Mucosa of rectum (tissue), 2 donors: ENCODE measurements around the gene DBF4.
A peak's percentile ranks its signal among the peaks of the same experiment; 100 is the strongest.
"Not testable (repeated sequence)": the region's sequence is repeated elsewhere in the genome, so short reads cannot be mapped to it uniquely, and the experiment has no call there.

Experiments used
- H3K27ac ChIP-seq, 2 donors: one replicate each; pipeline ENCODE4 v1.7.0; 2013; ENCODE audit warnings: inconsistent platforms in 2 of 2, low read depth in 2 of 2, low read length in 2 of 2
- H3K27me3 ChIP-seq, 2 donors: one replicate each; pipeline ENCODE4 v1.7.0; 2013; ENCODE audit warnings: low read length in 2 of 2; ENCODE audit not compliant: control insufficient read depth in 2 of 2, insufficient read depth in 2 of 2
- H3K36me3 ChIP-seq, 2 donors: one replicate each; pipeline ENCODE4 v1.7.0; 2013; ENCODE audit warnings: low read length in 2 of 2; ENCODE audit not compliant: control insufficient read depth in 2 of 2, insufficient read depth in 2 of 2
- H3K4me1 ChIP-seq, 2 donors: one replicate each; pipeline ENCODE4 v1.7.0; 2013; ENCODE audit warnings: low read length in 2 of 2, mild to moderate bottlenecking in 1 of 2; ENCODE audit not compliant: control insufficient read depth in 2 of 2, insufficient read depth in 2 of 2
- H3K4me3 ChIP-seq, 2 donors: one replicate each; pipeline ENCODE4 v1.7.0; 2013; ENCODE audit warnings: low read length in 2 of 2
- H3K9ac ChIP-seq, 2 donors: one replicate each; pipeline ENCODE4 v1.7.0; 2013; ENCODE audit warnings: low read length in 2 of 2, low read depth in 1 of 2, mild to moderate bottlenecking in 1 of 2
- H3K9me3 ChIP-seq, 2 donors: one replicate each; pipeline ENCODE4 v1.7.0; 2013; ENCODE audit warnings: low read length in 2 of 2; ENCODE audit not compliant: control insufficient read depth in 2 of 2
- donor health status: healthy.
- donor health status: Normal muscosa, but diverticular disease.

The DBF4 gene

GRCh38 chr7:87866089-87866488, 10.2 kb upstream of the DBF4 start:
- Histone ChIP-seq H3K27ac (no peak overlapping the region), H3K27me3 (no peaks in the 10 kb centered on the region), H3K36me3 (peaks cover 0 to 18% of the 10 kb centered on the region in 2 donors), H3K9ac (no peak overlapping the region), H3K9me3 (peaks cover 3 to 15% of the 10 kb centered on the region in 2 donors), H3K4me1 (no peaks in the 10 kb centered on the region), H3K4me3 (no peak overlapping the region)

GRCh38 chr7:87866533-87866932, 9.8 kb upstream of the DBF4 start:
- not testable (repeated sequence) for H3K4me3 ChIP-seq, H3K4me1 ChIP-seq, H3K27ac ChIP-seq, H3K27me3 ChIP-seq, H3K9ac ChIP-seq
- Histone ChIP-seq H3K36me3 (peaks cover 0 to 20% of the 10 kb centered on the region in 2 donors), H3K9me3 (peaks cover 3 to 15% of the 10 kb centered on the region in 2 donors)

- no peaks in the 10 kb centered on the region for H3K27me3 ChIP-seq
- H3K9me3 ChIP-seq: peaks cover 3 to 15% of the 10 kb centered on the region in 2 donors
- H3K4me1 ChIP-seq: peaks cover 9 to 13% of the 10 kb centered on the region in 2 donors
- H3K9ac ChIP-seq: no peak overlapping the region
- H3K36me3 ChIP-seq: peaks cover 0 to 19% of the 10 kb centered on the region in 2 donors
- H3K27ac ChIP-seq: no peak overlapping the region
- H3K4me3 ChIP-seq: no peak overlapping the region
Measured at GRCh38 chr7:87870471-87870870, 5.8 kb upstream of the DBF4 start.

GRCh38 chr7:87872346-87872745, 3.9 kb upstream of the DBF4 start:
- H3K27me3 ChIP-seq: no peaks in the 10 kb centered on the region

GRCh38 chr7:87873328-87873727, 3.0 kb upstream of the DBF4 start:
- peaks cover 11 to 21% of the 10 kb centered on the region in 2 donors for H3K4me1 ChIP-seq
- H3K9me3 ChIP-seq, H3K36me3 ChIP-seq, H3K9ac ChIP-seq, H3K27ac ChIP-seq, H3K27me3 ChIP-seq, H3K4me3 ChIP-seq: not testable (repeated sequence)

More at GRCh38 chr7:87872346-87872745, 3.9 kb upstream of the DBF4 start:
- Histone ChIP-seq H3K36me3 (peaks cover 0 to 11% of the 10 kb centered on the region in 2 donors), H3K9me3 (peaks cover 3 to 8% of the 10 kb centered on the region in 2 donors), H3K4me3 (no peak overlapping the region), H3K27ac (no peak overlapping the region), H3K4me1 (peaks cover 9 to 18% of the 10 kb centered on the region in 2 donors), H3K9ac (no peak overlapping the region)

- peaks cover 3 to 8% of the 10 kb centered on the region in 2 donors for H3K9me3 ChIP-seq
- no peaks in the 10 kb centered on the region for H3K27me3 ChIP-seq
- peak overlapping the region; percentile 27 to 95 for H3K4me3 ChIP-seq
- H3K27ac ChIP-seq: no peak overlapping the region
- H3K4me1 ChIP-seq: peaks cover 11 to 21% of the 10 kb centered on the region in 2 donors
- H3K9ac ChIP-seq: no peak overlapping the region
- peaks cover 0 to 7% of the 10 kb centered on the region in 2 donors for H3K36me3 ChIP-seq
Measured at GRCh38 chr7:87874066-87874465, 2.2 kb upstream of the DBF4 start.

GRCh38 chr7:87875151-87876039, 898 bp upstream of the DBF4 start:
- no peaks in the 10 kb centered on the region for H3K27me3 ChIP-seq
- H3K4me1 ChIP-seq: peaks cover 11 to 21% of the 10 kb centered on the region in 2 donors
- H3K9me3 ChIP-seq: peaks cover 3 to 7% of the 10 kb centered on the region in 2 donors

GRCh38 chr7:87876869-87877234, 559 bp downstream of the DBF4 start:
- Histone ChIP-seq H3K27ac (peak overlapping the region; percentile 94 to 96), H3K9ac (peak overlapping the region; percentile 95 to 97)

More at GRCh38 chr7:87875151-87876039, 898 bp upstream of the DBF4 start:
- peak overlapping the region; percentile 72 to 95 for H3K9ac ChIP-seq
- peak overlapping the region; percentile 94 to 96 for H3K27ac ChIP-seq
- H3K4me3 ChIP-seq: peak overlapping the region; percentile 91 to 95
- H3K36me3 ChIP-seq: peaks cover 4 to 7% of the 10 kb centered on the region in 2 donors

GRCh38 chr7:87877366-87878040, 1.2 kb downstream of the DBF4 start:
- Histone ChIP-seq H3K27ac (peak overlapping the region; percentile 94 to 96), H3K27me3 (no peaks in the 10 kb centered on the region), H3K9ac (peak overlapping the region; percentile 95 to 97), H3K9me3 (no peaks in the 10 kb centered on the region), H3K4me1 (peaks cover 11 to 21% of the 10 kb centered on the region in 2 donors), H3K4me3 (peak overlapping the region; percentile 91 to 95), H3K36me3 (peaks cover 0 to 10% of the 10 kb centered on the region in 2 donors)

More at GRCh38 chr7:87876869-87877234, 559 bp downstream of the DBF4 start:
- Histone ChIP-seq H3K36me3 (peaks cover 0 to 8% of the 10 kb centered on the region in 2 donors), H3K9me3 (no peaks in the 10 kb centered on the region), H3K4me1 (peaks cover 11 to 21% of the 10 kb centered on the region in 2 donors), H3K4me3 (peak overlapping the region; percentile 91 to 95), H3K27me3 (no peaks in the 10 kb centered on the region)
